ENCODE data around the gene GPD1.

GRCh38 chr12:50097952-50098351 is 5.9 kb upstream of the GPD1 start:
- TF ChIP-seq CTCF (IDR thresholded peaks at IDR 0.05; ENCODE audit: low read length) (no peak), EZH2 (IDR thresholded peaks at IDR 0.05; ENCODE audit: borderline replicate concordance, low read length) (no peak)
